ENCODE results near the gene LACC1. TPM values are rescaled to one million over a fixed set of nuclear protein-coding genes. Genes with fewer than 3 reads are reported as not detected.

LACC1 gene
- total and polyA plus RNA-seq, 12 donors = 3.1 to 21.6 (median 11.2) TPM

DNA sequence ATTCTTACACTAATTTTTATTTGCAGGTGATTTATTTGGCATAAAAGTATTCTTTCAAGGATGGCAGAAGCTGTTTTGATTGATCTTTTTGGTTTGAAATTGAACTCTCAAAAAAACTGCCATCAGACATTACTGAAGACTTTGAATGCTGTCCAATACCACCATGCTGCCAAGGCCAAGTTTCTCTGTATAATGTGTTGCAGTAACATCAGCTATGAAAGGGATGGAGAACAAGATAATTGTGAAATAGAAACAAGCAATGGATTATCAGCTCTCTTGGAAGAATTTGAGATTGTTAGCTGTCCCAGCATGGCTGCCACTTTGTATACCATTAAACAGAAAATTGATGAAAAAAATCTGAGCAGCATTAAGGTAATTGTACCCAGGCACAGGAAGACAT lies 1.2 kb downstream of the LACC1 start:
- intact Hi-C loops (cut with DNase I) = no loop called here
- Histone ChIP-seq H3K27ac (no peak overlapping the region), H3K4me1 (replicated peaks in 1 of 2) (peaks cover 11 to 23% of the 10 kb centered on the region in 2 donors), H3K27me3 (no peaks in the 10 kb centered on the region), H3K9me3 (replicated peaks in 1 of 3) (no peaks in the 10 kb centered on the region), H3K36me3 (replicated peaks in 1 of 2) (no peaks in the 10 kb centered on the region), H3K4me3 (no peak overlapping the region)
- TF ChIP-seq, protein P1, sequence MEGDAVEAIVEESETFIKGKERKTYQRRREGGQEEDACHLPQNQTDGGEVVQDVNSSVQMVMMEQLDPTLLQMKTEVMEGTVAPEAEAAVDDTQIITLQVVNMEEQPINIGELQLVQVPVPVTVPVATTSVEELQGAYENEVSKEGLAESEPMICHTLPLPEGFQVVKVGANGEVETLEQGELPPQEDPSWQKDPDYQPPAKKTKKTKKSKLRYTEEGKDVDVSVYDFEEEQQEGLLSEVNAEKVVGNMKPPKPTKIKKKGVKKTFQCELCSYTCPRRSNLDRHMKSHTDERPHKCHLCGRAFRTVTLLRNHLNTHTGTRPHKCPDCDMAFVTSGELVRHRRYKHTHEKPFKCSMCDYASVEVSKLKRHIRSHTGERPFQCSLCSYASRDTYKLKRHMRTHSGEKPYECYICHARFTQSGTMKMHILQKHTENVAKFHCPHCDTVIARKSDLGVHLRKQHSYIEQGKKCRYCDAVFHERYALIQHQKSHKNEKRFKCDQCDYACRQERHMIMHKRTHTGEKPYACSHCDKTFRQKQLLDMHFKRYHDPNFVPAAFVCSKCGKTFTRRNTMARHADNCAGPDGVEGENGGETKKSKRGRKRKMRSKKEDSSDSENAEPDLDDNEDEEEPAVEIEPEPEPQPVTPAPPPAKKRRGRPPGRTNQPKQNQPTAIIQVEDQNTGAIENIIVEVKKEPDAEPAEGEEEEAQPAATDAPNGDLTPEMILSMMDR (IDR thresholded peaks at IDR 0.05) = no peak
- TF ChIP-seq POLR2A (IDR thresholded peaks at IDR 0.05) = no peak
- peak in 5 of 7 donors; percentile 17 to 70 (median 29) for DNase-seq

DNA sequence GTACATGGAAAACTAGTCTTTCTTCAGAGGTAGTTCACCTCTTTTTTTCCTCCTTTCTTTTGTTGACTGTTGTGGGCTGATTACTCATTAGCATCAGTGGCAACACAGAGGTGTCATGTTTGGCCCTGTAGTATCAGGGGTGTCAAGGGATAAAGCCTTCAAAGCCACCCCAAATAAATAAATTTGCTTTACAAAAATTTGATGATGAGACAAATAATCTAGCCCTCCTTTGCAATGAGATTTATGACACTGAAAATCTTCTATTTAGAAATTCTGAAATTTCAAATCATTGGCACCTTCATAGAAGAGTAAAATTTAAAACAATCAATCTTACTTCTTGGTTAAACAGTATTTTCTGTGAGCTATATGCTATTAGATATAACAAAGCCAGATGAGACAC lies 1.9 kb downstream of the LACC1 start:
- peaks cover 11 to 23% of the 10 kb centered on the region in 2 donors for H3K4me1 ChIP-seq (replicated peaks in 1 of 2)
- DNase-seq = no peak
- no peaks in the 10 kb centered on the region for H3K9me3 ChIP-seq (replicated peaks in 1 of 3)
- intact Hi-C loops (cut with DNase I) = no loop called here
- no peak overlapping the region for H3K27ac ChIP-seq
- no peak for TF ChIP-seq POLR2A (IDR thresholded peaks at IDR 0.05)
- TF ChIP-seq, protein P1 (IDR thresholded peaks at IDR 0.05) = no peak
- no peak overlapping the region for H3K4me3 ChIP-seq
- H3K27me3 ChIP-seq = no peaks in the 10 kb centered on the region
- no peaks in the 10 kb centered on the region for H3K36me3 ChIP-seq (replicated peaks in 1 of 2)

DNA sequence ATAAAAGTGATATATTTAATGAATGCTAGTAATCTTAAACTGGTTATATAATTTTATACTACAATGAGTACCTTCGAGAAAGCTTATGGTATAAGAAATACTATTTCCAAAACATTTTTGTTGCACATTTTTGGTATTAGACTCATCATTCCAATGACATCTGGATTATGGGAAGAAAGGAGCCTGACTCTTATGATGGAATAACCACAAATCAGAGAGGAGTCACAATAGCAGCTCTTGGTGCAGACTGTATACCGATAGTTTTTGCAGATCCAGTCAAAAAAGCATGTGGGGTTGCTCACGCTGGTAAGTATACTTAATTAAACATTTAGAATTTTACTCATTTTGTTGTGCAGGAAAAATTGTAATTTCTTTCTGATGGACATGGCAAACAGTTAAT lies 3.9 kb downstream of the LACC1 start:
- H3K36me3 ChIP-seq (replicated peaks in 1 of 2) = peaks cover 0 to 2% of the 10 kb centered on the region in 2 donors
- TF ChIP-seq, protein P1 (IDR thresholded peaks at IDR 0.05) = no peak
- no peak for TF ChIP-seq POLR2A (IDR thresholded peaks at IDR 0.05)
- no peaks in the 10 kb centered on the region for H3K27me3 ChIP-seq
- 93 to 99% (median 98%) methylated on average over 3 of the region's 3 CpGs for WGBS, 4 donors
- intact Hi-C loops (cut with DNase I) = no loop called here
- peaks cover 7 to 13% of the 10 kb centered on the region in 2 donors for H3K4me1 ChIP-seq (replicated peaks in 1 of 2)
- H3K4me3 ChIP-seq = no peak overlapping the region
- H3K27ac ChIP-seq = no peak overlapping the region
- DNase-seq = no peak
- no peaks in the 10 kb centered on the region for H3K9me3 ChIP-seq (replicated peaks in 1 of 3)

DNA sequence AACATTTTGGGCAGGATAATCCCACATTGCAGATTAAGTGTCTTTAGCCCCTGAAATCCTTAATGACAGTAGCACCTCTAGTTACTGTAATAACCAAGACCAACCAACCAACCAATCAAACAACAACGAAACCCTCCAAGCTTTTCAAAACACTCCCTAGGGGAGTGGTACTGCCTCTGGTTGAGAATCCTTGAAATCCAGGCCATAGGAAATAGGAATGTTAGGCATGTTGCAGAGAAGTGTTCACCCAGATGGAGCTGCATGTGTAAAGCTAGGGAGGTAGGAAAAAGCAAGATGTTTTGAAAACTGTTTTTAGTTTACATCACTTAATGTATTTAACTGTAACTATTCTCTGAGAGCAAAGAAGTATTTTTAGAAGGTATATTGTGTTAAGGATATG lies 4.5 kb downstream of the LACC1 start:
- H3K4me3 ChIP-seq = no peak overlapping the region
- 79 to 92% (median 84%) methylated on average over 1 of the region's 1 CpG for WGBS, 4 donors
- intact Hi-C loops (cut with DNase I) = no loop called here

More for the DNA sequence above, 4.5 kb downstream of the LACC1 start:
- no peaks in the 10 kb centered on the region for H3K9me3 ChIP-seq (replicated peaks in 1 of 3)
- DNase-seq = no peak
- peaks cover 5 to 12% of the 10 kb centered on the region in 2 donors for H3K4me1 ChIP-seq (replicated peaks in 1 of 2)
- H3K27me3 ChIP-seq = no peaks in the 10 kb centered on the region
- no peak overlapping the region for H3K27ac ChIP-seq
- H3K36me3 ChIP-seq (replicated peaks in 1 of 2) = peaks cover 0 to 4% of the 10 kb centered on the region in 2 donors
- TF ChIP-seq, protein P1 (IDR thresholded peaks at IDR 0.05) = no peak
- TF ChIP-seq POLR2A (IDR thresholded peaks at IDR 0.05) = no peak
